ENCODE results near the gene FCGR3A. TPM values are rescaled to one million over a fixed set of nuclear protein-coding genes. Genes with fewer than 3 reads are reported as not detected.
A peak's percentile ranks its signal among the peaks of the same experiment; 100 is the strongest.
"Not testable (repeated sequence)": the region's sequence is repeated elsewhere in the genome, so short reads cannot be mapped to it uniquely, and the experiment has no call there.

FCGR3A gene
- total RNA-seq, 1 donor from 2014 or later = 1.6 TPM

GRCh38 chr1:161530671-161531641 is 18.7 kb downstream of the FCGR3A start:
- not testable (repeated sequence) for H3K27me3 ChIP-seq (ENCODE audit: control insufficient read depth in 3 of 3, insufficient read depth in 3 of 3, low read length in 3 of 3); H3K9me3 ChIP-seq (ENCODE audit: control insufficient read depth in 3 of 3, low read length in 3 of 3); H3K36me3 ChIP-seq (ENCODE audit: control insufficient read depth in 3 of 3, insufficient read depth in 3 of 3, low read length in 3 of 3); H3K4me1 ChIP-seq (ENCODE audit: control insufficient read depth in 3 of 3, insufficient read depth in 3 of 3, low read length in 3 of 3)
- Histone ChIP-seq H3K27ac (ENCODE audit: low read depth, low read length) (peak overlapping the region; percentile 65), H3K4me3 (ENCODE audit: low read length in 3 of 3) (peak overlapping the region; percentile 71 to 75 (median 72)), H3K9ac (ENCODE audit: low read depth in 1 of 3, low read length in 3 of 3) (peak overlapping the region; percentile 33 to 73 (median 56))

GRCh38 chr1:161530158-161530557 is 19.5 kb downstream of the FCGR3A start:
- H3K27me3 ChIP-seq (ENCODE audit: control insufficient read depth in 3 of 3, insufficient read depth in 3 of 3, low read length in 3 of 3); H3K36me3 ChIP-seq (ENCODE audit: control insufficient read depth in 3 of 3, insufficient read depth in 3 of 3, low read length in 3 of 3); H3K9me3 ChIP-seq (ENCODE audit: control insufficient read depth in 3 of 3, low read length in 3 of 3); H3K4me1 ChIP-seq (ENCODE audit: control insufficient read depth in 3 of 3, insufficient read depth in 3 of 3, low read length in 3 of 3): not testable (repeated sequence)
- H3K9ac ChIP-seq (ENCODE audit: low read depth in 1 of 3, low read length in 3 of 3) = peak overlapping the region in 2 of 3 donors; percentile 56 to 73
- peak overlapping the region; percentile 59 to 72 (median 71) for H3K4me3 ChIP-seq (ENCODE audit: low read length in 3 of 3)
- peak overlapping the region; percentile 65 for H3K27ac ChIP-seq (ENCODE audit: low read depth, low read length)

DNA sequence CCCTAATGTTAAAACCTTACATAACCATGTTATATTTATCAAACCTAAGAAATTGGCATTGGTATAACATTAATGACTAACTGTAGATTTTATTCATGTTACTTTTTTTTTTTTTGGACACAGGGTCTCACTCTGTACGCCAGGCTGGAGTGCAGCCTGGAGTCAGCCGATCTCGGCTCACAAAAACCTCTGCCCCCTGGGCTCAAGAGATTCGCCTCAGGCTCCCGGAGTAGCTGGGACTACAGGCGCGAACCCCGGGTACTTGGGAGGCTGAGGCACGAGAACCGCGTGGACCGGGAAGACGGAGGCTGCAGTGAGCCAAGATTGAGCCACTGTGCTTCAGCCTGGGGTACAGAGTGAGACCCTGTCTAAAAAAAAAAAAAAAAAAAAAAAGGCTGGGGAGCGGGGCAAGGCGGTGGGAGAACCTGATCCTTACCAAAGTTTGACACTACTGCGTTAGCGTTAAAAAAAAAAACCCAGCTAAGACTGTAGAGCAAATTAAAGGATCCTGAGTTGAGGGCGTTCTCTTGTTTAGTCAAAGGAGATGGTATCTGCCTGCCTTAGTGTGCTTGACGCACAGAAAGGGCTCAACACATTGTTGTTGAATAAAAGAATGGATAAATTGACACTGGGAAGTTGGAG is 20.0 kb downstream of the FCGR3A start:
- Histone ChIP-seq H3K9ac (ENCODE audit: low read depth in 1 of 3, low read length in 3 of 3) (peak overlapping the region in 1 of 3 donors; percentile 32), H3K4me3 (ENCODE audit: low read length in 3 of 3) (peak overlapping the region in 2 of 3 donors; percentile 59 to 71)
- not testable (repeated sequence) for H3K4me1 ChIP-seq (ENCODE audit: control insufficient read depth in 3 of 3, insufficient read depth in 3 of 3, low read length in 3 of 3); H3K27ac ChIP-seq (ENCODE audit: low read depth, low read length); H3K9me3 ChIP-seq (ENCODE audit: control insufficient read depth in 3 of 3, low read length in 3 of 3); H3K36me3 ChIP-seq (ENCODE audit: control insufficient read depth in 3 of 3, insufficient read depth in 3 of 3, low read length in 3 of 3); H3K27me3 ChIP-seq (ENCODE audit: control insufficient read depth in 3 of 3, insufficient read depth in 3 of 3, low read length in 3 of 3)

- not testable (repeated sequence) for H3K9ac ChIP-seq (ENCODE audit: low read depth in 1 of 3, low read length in 3 of 3); H3K27me3 ChIP-seq (ENCODE audit: control insufficient read depth in 3 of 3, insufficient read depth in 3 of 3, low read length in 3 of 3); H3K36me3 ChIP-seq (ENCODE audit: control insufficient read depth in 3 of 3, insufficient read depth in 3 of 3, low read length in 3 of 3); H3K27ac ChIP-seq (ENCODE audit: low read depth, low read length); H3K4me3 ChIP-seq (ENCODE audit: low read length in 3 of 3); H3K9me3 ChIP-seq (ENCODE audit: control insufficient read depth in 3 of 3, low read length in 3 of 3); H3K4me1 ChIP-seq (ENCODE audit: control insufficient read depth in 3 of 3, insufficient read depth in 3 of 3, low read length in 3 of 3)
These were observed 21.1 kb downstream of the FCGR3A start for GRCh38 chr1:161528550-161528949.

GRCh38 chr1:161525918-161526317 is 23.7 kb downstream of the FCGR3A start:
- H3K9ac ChIP-seq (ENCODE audit: low read depth in 1 of 3, low read length in 3 of 3); H3K4me3 ChIP-seq (ENCODE audit: low read length in 3 of 3); H3K9me3 ChIP-seq (ENCODE audit: control insufficient read depth in 3 of 3, low read length in 3 of 3); H3K4me1 ChIP-seq (ENCODE audit: control insufficient read depth in 3 of 3, insufficient read depth in 3 of 3, low read length in 3 of 3); H3K36me3 ChIP-seq (ENCODE audit: control insufficient read depth in 3 of 3, insufficient read depth in 3 of 3, low read length in 3 of 3); H3K27me3 ChIP-seq (ENCODE audit: control insufficient read depth in 3 of 3, insufficient read depth in 3 of 3, low read length in 3 of 3); H3K27ac ChIP-seq (ENCODE audit: low read depth, low read length): not testable (repeated sequence)

DNA sequence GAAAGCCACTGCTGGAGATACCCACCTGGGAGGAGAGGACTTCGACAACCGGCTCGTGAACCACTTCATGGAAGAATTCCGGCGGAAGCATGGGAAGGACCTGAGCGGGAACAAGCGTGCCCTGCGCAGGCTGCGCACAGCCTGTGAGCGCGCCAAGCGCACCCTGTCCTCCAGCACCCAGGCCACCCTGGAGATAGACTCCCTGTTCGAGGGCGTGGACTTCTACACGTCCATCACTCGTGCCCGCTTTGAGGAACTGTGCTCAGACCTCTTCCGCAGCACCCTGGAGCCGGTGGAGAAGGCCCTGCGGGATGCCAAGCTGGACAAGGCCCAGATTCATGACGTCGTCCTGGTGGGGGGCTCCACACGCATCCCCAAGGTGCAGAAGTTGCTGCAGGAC is 24.3 kb downstream of the FCGR3A start:
- not testable (repeated sequence) for H3K27me3 ChIP-seq (ENCODE audit: control insufficient read depth in 3 of 3, insufficient read depth in 3 of 3, low read length in 3 of 3); H3K36me3 ChIP-seq (ENCODE audit: control insufficient read depth in 3 of 3, insufficient read depth in 3 of 3, low read length in 3 of 3); H3K9me3 ChIP-seq (ENCODE audit: control insufficient read depth in 3 of 3, low read length in 3 of 3); H3K9ac ChIP-seq (ENCODE audit: low read depth in 1 of 3, low read length in 3 of 3); H3K4me1 ChIP-seq (ENCODE audit: control insufficient read depth in 3 of 3, insufficient read depth in 3 of 3, low read length in 3 of 3); H3K27ac ChIP-seq (ENCODE audit: low read depth, low read length)
- peak overlapping the region in 1 of 3 donors; percentile 65 for H3K4me3 ChIP-seq (ENCODE audit: low read length in 3 of 3)

GRCh38 chr1:161524742-161525291 is 24.8 kb downstream of the FCGR3A start:
- H3K36me3 ChIP-seq (ENCODE audit: control insufficient read depth in 3 of 3, insufficient read depth in 3 of 3, low read length in 3 of 3); H3K9ac ChIP-seq (ENCODE audit: low read depth in 1 of 3, low read length in 3 of 3); H3K4me1 ChIP-seq (ENCODE audit: control insufficient read depth in 3 of 3, insufficient read depth in 3 of 3, low read length in 3 of 3); H3K27ac ChIP-seq (ENCODE audit: low read depth, low read length); H3K9me3 ChIP-seq (ENCODE audit: control insufficient read depth in 3 of 3, low read length in 3 of 3); H3K27me3 ChIP-seq (ENCODE audit: control insufficient read depth in 3 of 3, insufficient read depth in 3 of 3, low read length in 3 of 3): not testable (repeated sequence)
- peak overlapping the region; percentile 54 to 65 (median 54) for H3K4me3 ChIP-seq (ENCODE audit: low read length in 3 of 3)

DNA sequence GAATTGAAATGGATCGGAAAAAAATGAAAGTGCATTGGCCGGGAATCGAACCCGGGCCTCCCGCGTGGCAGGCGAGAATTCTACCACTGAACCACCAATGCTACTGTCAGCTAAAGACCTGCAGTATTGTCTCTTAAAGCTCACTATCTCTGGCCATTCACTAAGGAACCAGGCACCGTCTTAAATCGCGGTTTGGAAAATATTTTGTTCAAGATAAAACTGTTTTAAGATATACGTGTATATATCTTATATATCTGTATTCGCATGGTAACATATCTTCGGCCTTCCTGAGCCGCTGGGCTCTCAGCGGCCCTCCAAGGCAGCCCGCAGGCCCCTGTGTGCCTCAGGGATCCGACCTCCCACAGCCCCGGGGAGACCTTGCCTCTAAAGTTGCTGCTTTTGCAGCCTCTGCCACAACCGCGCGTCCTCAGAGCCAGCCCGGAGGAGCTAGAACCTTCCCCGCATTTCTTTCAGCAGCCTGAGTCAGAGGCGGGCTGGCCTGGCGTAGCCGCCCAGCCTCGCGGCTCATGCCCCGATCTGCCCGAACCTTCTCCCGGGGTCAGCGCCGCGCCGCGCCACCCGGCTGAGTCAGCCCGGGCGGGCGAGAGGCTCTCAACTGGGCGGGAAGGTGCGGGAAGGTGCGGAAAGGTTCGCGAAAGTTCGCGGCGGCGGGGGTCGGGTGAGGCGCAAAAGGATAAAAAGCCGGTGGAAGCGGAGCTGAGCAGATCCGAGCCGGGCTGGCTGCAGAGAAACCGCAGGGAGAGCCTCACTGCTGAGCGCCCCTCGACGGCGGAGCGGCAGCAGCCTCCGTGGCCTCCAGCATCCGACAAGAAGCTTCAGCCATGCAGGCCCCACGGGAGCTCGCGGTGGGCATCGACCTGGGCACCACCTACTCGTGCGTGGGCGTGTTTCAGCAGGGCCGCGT is 25.5 kb downstream of the FCGR3A start, which contains the start of gene HSPA6:
TSS of gene HSPA6 (plus strand) at position 724 of the 925 bp plus-strand sequence. CDS start at position 843, 119 bp downstream.
- peak within 1 kb of the TSS; percentile 69 to 76 (median 70) for H3K9ac ChIP-seq (ENCODE audit: low read depth in 1 of 3, low read length in 3 of 3)
- H3K27me3 ChIP-seq (ENCODE audit: control insufficient read depth in 3 of 3, insufficient read depth in 3 of 3, low read length in 3 of 3) = not testable (repeated sequence)
- H3K27ac ChIP-seq (ENCODE audit: low read depth, low read length) = peak within 1 kb of the TSS; percentile 44

DNA sequence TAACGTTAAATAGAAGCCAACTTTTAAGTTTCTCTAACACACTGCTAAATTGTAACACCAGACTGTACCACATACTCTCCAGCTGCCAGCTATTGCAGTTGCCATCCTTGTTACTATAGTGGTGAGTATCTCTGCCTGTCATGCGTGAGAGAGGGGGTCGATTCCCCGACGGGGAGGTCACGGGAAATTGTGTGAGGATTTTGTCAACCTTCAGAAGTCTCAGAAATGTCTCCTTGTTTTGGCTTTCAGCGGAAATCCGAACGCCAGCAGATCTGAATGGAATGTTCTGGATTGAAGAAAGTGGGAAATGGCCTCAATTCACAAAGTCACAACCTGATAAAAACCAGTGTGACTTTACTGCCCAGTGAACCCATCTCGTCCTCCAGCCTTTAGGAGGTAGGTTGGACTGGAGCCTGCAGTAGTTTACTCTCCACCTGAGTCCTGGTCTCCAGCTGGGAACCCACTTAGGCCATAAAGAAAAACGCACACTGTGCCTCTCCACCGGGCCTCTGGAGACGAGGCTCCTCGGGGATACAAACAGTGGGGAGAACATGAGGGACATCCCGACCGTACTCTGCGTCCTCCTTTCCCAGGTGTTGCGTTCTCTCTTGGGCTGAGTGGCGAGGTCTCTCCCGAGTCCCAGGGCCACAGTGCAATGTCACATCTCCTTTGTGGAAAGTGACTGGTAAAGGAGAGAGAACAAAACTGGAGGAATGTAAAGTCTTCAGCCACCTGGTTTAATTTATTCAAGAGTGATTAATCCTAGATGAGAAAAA is 26.4 kb downstream of the FCGR3A start:
- H3K9me3 ChIP-seq (ENCODE audit: control insufficient read depth in 3 of 3, low read length in 3 of 3); H3K9ac ChIP-seq (ENCODE audit: low read depth in 1 of 3, low read length in 3 of 3); H3K36me3 ChIP-seq (ENCODE audit: control insufficient read depth in 3 of 3, insufficient read depth in 3 of 3, low read length in 3 of 3); H3K4me1 ChIP-seq (ENCODE audit: control insufficient read depth in 3 of 3, insufficient read depth in 3 of 3, low read length in 3 of 3); H3K27ac ChIP-seq (ENCODE audit: low read depth, low read length); H3K27me3 ChIP-seq (ENCODE audit: control insufficient read depth in 3 of 3, insufficient read depth in 3 of 3, low read length in 3 of 3): not testable (repeated sequence)
- peak overlapping the region in 1 of 3 donors; percentile 73 for H3K4me3 ChIP-seq (ENCODE audit: low read length in 3 of 3)

More for the DNA sequence above, 25.5 kb downstream of the FCGR3A start, which contains the start of gene HSPA6:
- not testable (repeated sequence) for H3K36me3 ChIP-seq (ENCODE audit: control insufficient read depth in 3 of 3, insufficient read depth in 3 of 3, low read length in 3 of 3); H3K4me1 ChIP-seq (ENCODE audit: control insufficient read depth in 3 of 3, insufficient read depth in 3 of 3, low read length in 3 of 3); H3K9me3 ChIP-seq (ENCODE audit: control insufficient read depth in 3 of 3, low read length in 3 of 3)
- H3K4me3 ChIP-seq (ENCODE audit: low read length in 3 of 3) = peak within 1 kb of the TSS; percentile 72 to 75 (median 73)
